ENCODE data around the gene UMODL1. TPM values are rescaled to one million over a fixed set of nuclear protein-coding genes. Genes with fewer than 3 reads are reported as not detected.
"Not testable (repeated sequence)": the region's sequence is repeated elsewhere in the genome, so short reads cannot be mapped to it uniquely, and the experiment has no call there.

The UMODL1 gene
- total RNA-seq, 3 donors from 2014 or later = 0.14 to 0.90 (median 0.16) TPM

GRCh38 chr21:42073145-42074099, 2.3 kb downstream of the UMODL1 start:
- intact Hi-C loops (cut with DNase I, micrococcal nuclease) = no loop called here
- H3K4me1 ChIP-seq (ENCODE audit: low read depth) = no peaks in the 10 kb centered on the region
- peak in 2 of 3 donors; percentile 23 to 31 for DNase-seq
- TF ChIP-seq CTCF (IDR thresholded peaks at IDR 0.05) = no peak
- no peaks in the 10 kb centered on the region for H3K36me3 ChIP-seq (ENCODE audit: low read depth)
- H3K4me3 ChIP-seq = no peak overlapping the region
- ATAC-seq = peak; percentile 36
- no peaks in the 10 kb centered on the region for H3K9me3 ChIP-seq

GRCh38 chr21:42075686-42076471, 4.8 kb downstream of the UMODL1 start:
- DNase-seq = peak in 2 of 3 donors; percentile 18 to 45
- TF ChIP-seq CTCF (IDR thresholded peaks at IDR 0.05) = no peak
- Histone ChIP-seq H3K4me1 (ENCODE audit: low read depth) (no peaks in the 10 kb centered on the region), H3K9me3 (no peaks in the 10 kb centered on the region), H3K36me3 (ENCODE audit: low read depth) (no peaks in the 10 kb centered on the region), H3K4me3 (no peak overlapping the region)
- intact Hi-C loops (cut with DNase I, micrococcal nuclease) = no loop called here
- ATAC-seq = no peak

GRCh38 chr21:42077685-42078238, 6.6 kb downstream of the UMODL1 start:
- H3K9me3 ChIP-seq; H3K4me3 ChIP-seq; intact Hi-C loops (cut with DNase I, micrococcal nuclease); ATAC-seq; H3K36me3 ChIP-seq (ENCODE audit: low read depth); H3K4me1 ChIP-seq (ENCODE audit: low read depth): not testable (repeated sequence)
- peak in 1 of 3 donors; percentile 25 for DNase-seq

GRCh38 chr21:42078247-42079007, 7.3 kb downstream of the UMODL1 start:
- H3K36me3 ChIP-seq (ENCODE audit: low read depth); ATAC-seq; DNase-seq; H3K4me3 ChIP-seq; H3K4me1 ChIP-seq (ENCODE audit: low read depth); H3K9me3 ChIP-seq; intact Hi-C loops (cut with DNase I, micrococcal nuclease): not testable (repeated sequence)

GRCh38 chr21:42079008-42079938, 8.2 kb downstream of the UMODL1 start:
- ATAC-seq (no peak), DNase-seq (peak in 1 of 3 donors; percentile 36)
- H3K9me3 ChIP-seq = no peaks in the 10 kb centered on the region
- H3K36me3 ChIP-seq (ENCODE audit: low read depth) = no peaks in the 10 kb centered on the region
- no peaks in the 10 kb centered on the region for H3K4me1 ChIP-seq (ENCODE audit: low read depth)
- H3K4me3 ChIP-seq = no peak overlapping the region
- no peak for TF ChIP-seq CTCF (IDR thresholded peaks at IDR 0.05)
- intact Hi-C loops (cut with DNase I, micrococcal nuclease) = no loop called here

Data from mucosa of descending colon (tissue), 3 donors.